Endometrial microvascular endothelial cells (primary cell): ENCODE measurements around the gene RLN2. TPM values are rescaled to one million over a fixed set of nuclear protein-coding genes. Genes with fewer than 3 reads are reported as not detected.

Experiments
- in situ Hi-C: cut with HindIII; loops from 2 replicates; pipeline ENCODE4 v1.10.0; 2017; ENCODE audit warnings: low sequenced_read_pairs, low pct_unique_long_range_greater_than_20kb; ENCODE audit errors: inconsistent ontology term
- total RNA-seq: library from RNA; depleted of rRNA; stranded (reverse); fragments of >200 nt; gene quantifications from one replicate; pipeline ENCODE4 v1.2.3, GENCODE V29; 2015; ENCODE audit errors: inconsistent ontology term

RLN2 gene
- total RNA-seq, 1 donor from 2014 or later = not detected

GRCh38 chr9:5278486-5278885 is 26.0 kb downstream of the RLN2 start:
- in situ Hi-C loops = no loop called here

GRCh38 chr9:5274770-5275169 is 29.7 kb downstream of the RLN2 start:
- in situ Hi-C loops = no loop called here

- in situ Hi-C loops = no loop called here
These were observed 35.2 kb downstream of the RLN2 start for GRCh38 chr9:5269249-5269715.

- in situ Hi-C loops = no loop called here
These were observed 38.6 kb downstream of the RLN2 start for GRCh38 chr9:5265939-5266338.

- in situ Hi-C loops = no loop called here
These were observed 40.3 kb downstream of the RLN2 start for GRCh38 chr9:5264219-5264595.

GRCh38 chr9:5263351-5264218 is 40.9 kb downstream of the RLN2 start:
- in situ Hi-C loops = no loop called here

Other genes with a start within 250 kb of the RLN2 start
- gene INSL6, start 119.1 kb downstream of the RLN2 start, total RNA-seq = not detected
- gene INSL4, start 73.3 kb downstream of the RLN2 start, total RNA-seq = not detected
- gene RLN1, start 35.2 kb upstream of the RLN2 start, total RNA-seq = not detected
- gene PLGRKT, start 133.2 kb upstream of the RLN2 start, total RNA-seq = 61.8 TPM
- 58.4 TPM for gene CD274, start 145.8 kb upstream of the RLN2 start, total RNA-seq
- 52.5 TPM for gene PDCD1LG2, start 205.8 kb upstream of the RLN2 start, total RNA-seq